ENCODE results near the gene APRT.

DNA sequence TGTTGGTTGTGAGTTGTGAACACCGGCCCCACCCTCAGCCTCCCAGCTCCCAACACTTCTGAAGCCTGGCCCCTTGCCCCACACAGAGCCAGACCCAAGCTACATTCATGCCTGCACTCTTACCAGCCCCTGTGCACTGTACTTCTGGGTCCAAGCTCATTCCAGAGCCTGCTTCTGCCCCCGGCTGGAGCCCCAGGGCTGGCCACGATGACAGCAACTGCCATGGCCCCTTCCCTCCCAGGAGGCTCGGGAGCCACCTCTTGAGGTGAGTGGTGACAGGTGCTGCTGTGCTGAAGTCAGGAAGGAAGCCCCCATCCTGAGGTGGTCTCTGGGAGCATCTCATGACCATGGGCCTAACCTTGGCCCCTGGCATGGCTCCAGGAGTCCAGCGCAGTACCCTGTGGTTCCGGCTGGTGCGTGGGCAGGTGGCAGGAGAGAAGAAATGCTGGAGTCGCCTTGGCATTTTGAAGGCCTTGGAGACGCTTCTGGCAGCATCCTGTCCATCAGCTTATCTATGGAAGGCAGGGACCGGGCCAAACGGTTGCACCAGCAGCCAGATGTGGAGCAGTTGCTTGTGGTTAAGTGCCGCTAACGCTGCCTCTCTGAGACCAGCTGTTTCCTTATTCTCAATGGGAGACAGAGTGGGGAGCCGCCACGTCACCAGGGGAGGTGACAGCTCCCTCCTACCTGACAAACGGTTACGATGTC is 12.0 kb downstream of the APRT start:
- TF ChIP-seq ELK1 (IDR thresholded peaks at IDR 0.05; ENCODE audit: low read depth, low read length) (no peak), CBFB (IDR thresholded peaks at IDR 0.05; ENCODE audit: low read depth) (no peak), CREM (IDR thresholded peaks at IDR 0.05; ENCODE audit: low read depth) (peak; percentile 36; the same call in 1 of the 2 replicates), E4F1 (IDR thresholded peaks at IDR 0.05; ENCODE audit: borderline replicate concordance, partially characterized antibody) (no peak)

All from GM12878 (cell line).